COR-L47 (cell line): ENCODE data around the gene MYL9.
A peak's percentile ranks its signal among the peaks of the same experiment; 100 is the strongest.

ENCODE experiments used
- DNase-seq: peaks from one replicate; lab custom pipeline; 2025; lab: John Stamatoyannopoulos, UW

The MYL9 gene

GRCh38 chr20:36582821-36583220, 41.5 kb downstream of the MYL9 start:
- no peak for DNase-seq

GRCh38 chr20:36584018-36584481, 42.7 kb downstream of the MYL9 start:
- no peak for DNase-seq

- no peak for DNase-seq
Observed at GRCh38 chr20:36585410-36586125, 44.2 kb downstream of the MYL9 start.

GRCh38 chr20:36587388-36588070, 46.2 kb downstream of the MYL9 start:
- DNase-seq: no peak

- DNase-seq: no peak
Observed at GRCh38 chr20:36591281-36591680, 50.0 kb downstream of the MYL9 start.

- peak; percentile 33 for DNase-seq
Observed at GRCh38 chr20:36591854-36592641, 50.7 kb downstream of the MYL9 start.

GRCh38 chr20:36593347-36593929, 52.1 kb downstream of the MYL9 start:
- no peak for DNase-seq

GRCh38 chr20:36599912-36600345, 58.6 kb downstream of the MYL9 start:
- no peak for DNase-seq
